DLD1 (cell line): Measurements from ENCODE around the gene EEFSEC.

Source experiments
- in situ Hi-C: cut with HindIII; loops from 2 replicates; pipeline ENCODE4 v1.10.0; 2017; ENCODE audit warnings: low sequenced_read_pairs

EEFSEC gene, protein sequence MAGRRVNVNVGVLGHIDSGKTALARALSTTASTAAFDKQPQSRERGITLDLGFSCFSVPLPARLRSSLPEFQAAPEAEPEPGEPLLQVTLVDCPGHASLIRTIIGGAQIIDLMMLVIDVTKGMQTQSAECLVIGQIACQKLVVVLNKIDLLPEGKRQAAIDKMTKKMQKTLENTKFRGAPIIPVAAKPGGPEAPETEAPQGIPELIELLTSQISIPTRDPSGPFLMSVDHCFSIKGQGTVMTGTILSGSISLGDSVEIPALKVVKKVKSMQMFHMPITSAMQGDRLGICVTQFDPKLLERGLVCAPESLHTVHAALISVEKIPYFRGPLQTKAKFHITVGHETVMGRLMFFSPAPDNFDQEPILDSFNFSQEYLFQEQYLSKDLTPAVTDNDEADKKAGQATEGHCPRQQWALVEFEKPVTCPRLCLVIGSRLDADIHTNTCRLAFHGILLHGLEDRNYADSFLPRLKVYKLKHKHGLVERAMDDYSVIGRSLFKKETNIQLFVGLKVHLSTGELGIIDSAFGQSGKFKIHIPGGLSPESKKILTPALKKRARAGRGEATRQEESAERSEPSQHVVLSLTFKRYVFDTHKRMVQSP

DNA sequence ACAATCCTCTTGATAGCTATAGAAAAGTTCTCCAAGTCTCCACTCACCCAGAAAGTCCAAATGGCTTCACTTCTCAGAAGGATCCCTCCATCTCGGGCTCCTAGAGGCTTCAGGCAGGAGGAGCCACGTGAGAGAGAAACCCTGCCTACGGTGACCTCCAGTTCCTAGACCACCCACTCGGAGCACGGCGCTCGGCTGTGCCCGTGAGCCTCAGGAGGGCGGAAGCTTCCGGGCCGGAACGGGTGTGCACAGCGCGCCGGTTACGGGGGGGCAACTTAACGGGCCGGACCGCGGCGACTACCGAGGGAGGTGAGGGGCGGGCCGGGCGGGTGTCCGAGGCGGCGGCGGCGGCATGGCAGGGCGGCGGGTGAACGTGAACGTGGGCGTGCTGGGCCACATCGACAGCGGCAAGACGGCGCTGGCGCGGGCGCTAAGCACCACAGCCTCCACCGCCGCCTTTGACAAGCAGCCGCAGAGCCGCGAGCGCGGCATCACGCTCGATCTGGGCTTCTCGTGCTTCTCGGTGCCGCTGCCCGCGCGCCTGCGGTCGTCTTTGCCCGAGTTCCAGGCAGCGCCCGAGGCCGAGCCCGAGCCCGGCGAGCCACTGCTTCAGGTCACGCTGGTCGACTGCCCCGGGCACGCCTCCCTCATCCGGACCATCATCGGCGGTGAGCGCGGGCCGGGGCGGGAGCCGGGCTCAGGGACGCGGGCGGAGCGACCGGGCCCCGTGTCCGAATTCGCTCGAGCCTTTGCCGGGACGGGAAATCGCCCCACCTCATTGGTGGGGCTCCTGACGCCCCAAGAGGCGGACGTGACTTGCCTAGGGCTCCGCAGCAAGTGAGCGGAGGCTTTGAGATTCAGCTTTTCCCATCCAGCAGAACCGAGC lies at the start of gene EEFSEC:
Gene EEFSEC, plus strand, starts transcription at position 326 of the 886 bp plus-strand sequence. Its CDS starts 27 bp downstream, at position 353.
- in situ Hi-C loops = no loop called here

DNA sequence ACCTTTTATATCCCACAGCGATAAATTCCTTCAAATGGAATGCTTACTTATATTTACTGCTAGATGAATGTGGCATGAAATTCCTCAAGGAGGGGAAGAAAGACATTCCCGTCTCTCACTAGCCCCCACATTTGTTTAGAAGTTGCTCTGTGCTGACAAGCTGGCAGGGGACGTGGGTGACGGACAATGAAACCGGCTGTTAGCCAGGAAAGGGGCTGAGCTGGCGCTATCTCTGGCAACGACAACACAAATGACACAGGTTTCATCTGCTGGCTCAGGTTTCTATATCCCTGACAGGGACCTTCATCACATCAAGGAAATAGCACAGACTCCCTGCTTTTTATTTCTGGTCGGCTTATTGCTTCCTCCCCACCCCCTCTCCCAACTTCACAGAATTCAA lies 45.4 kb upstream of the EEFSEC start:
- in situ Hi-C loops = no loop called here

- in situ Hi-C loops = no loop called here
Measured at GRCh38 chr3:128111147-128111546, 42.1 kb upstream of the EEFSEC start.

- in situ Hi-C loops = no loop called here
Measured at GRCh38 chr3:128112357-128112968, 40.8 kb upstream of the EEFSEC start.

GRCh38 chr3:128113817-128114794 lies 39.2 kb upstream of the EEFSEC start:
- in situ Hi-C loops = no loop called here

- in situ Hi-C loops = no loop called here
Measured at GRCh38 chr3:128122013-128122412, 31.3 kb upstream of the EEFSEC start.

- in situ Hi-C loops = no loop called here
Measured at GRCh38 chr3:128123156-128123537, 30.1 kb upstream of the EEFSEC start.

DNA sequence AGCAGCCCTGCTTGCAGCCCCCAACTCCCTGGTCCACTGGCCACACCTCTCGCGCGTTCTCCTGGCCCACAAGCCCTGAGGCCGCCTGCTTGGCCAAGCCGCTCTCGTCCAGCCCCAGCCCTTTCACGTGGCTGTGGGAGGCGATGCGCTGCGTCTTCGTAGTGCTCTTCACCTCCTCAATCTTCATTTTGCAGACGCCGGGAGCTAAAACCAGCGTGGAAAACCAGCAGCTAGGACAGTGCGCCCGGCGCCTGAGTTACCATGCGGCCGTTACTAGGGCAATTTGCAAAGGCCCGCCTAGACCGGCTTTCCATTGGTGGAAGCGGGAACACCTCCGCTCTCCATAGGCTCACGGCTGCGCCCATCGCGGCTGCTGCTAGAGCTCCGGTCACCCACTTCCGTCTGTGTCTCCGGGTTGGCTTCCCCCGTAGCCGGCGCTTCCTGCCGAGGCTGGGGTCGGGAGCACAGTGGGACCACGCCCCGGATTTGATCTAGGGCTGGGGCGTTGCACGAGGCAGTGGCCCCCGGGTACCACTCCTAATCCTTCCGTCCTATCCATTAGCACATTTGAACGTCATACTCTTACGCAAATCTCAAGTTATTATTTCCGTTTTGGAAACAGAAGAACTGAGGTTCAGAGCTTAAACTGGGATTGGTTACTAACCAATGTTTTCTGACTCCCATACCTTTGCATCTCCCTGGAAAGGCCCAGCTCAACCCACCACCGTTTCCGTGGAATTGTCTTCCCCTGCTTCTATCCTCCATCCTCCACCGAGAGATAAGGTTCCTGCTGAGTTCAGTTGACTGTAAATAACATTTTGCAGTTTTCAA lies 29.5 kb upstream of the EEFSEC start, which contains the start of gene RUVBL1:
Gene RUVBL1, minus strand, starts transcription at position 275 of the 831 bp plus-strand sequence. Its CDS starts 88 bp downstream, at position 187.
- in situ Hi-C loops = no loop called here

- in situ Hi-C loops = no loop called here
Measured at GRCh38 chr3:128127236-128127635, 26.0 kb upstream of the EEFSEC start.

DNA sequence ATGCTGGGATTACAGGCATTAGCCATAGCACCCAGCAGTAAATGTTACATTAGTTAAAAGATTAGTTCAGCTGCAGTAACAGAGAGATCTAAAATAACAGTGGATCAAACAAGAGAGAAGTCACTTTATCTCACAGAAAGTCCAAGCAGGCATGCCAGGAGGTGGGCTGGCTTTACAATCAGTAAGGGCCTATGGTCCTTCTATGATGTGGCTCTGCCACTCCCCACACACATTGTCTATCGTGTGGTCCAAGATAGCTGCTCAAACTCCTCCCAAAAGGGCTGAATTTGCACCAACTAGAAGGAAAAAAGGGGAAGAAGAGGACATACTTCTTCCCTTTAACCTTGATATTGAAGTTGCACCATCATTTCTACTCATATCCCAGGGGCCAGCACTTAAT lies 25.0 kb upstream of the EEFSEC start:
- in situ Hi-C loops = no loop called here

- in situ Hi-C loops = no loop called here
Measured at GRCh38 chr3:128131897-128132646, 21.2 kb upstream of the EEFSEC start.

GRCh38 chr3:128133273-128133883 lies 19.9 kb upstream of the EEFSEC start:
- in situ Hi-C loops = no loop called here

- in situ Hi-C loops = no loop called here
Measured at GRCh38 chr3:128143496-128143895, 9.8 kb upstream of the EEFSEC start.

DNA sequence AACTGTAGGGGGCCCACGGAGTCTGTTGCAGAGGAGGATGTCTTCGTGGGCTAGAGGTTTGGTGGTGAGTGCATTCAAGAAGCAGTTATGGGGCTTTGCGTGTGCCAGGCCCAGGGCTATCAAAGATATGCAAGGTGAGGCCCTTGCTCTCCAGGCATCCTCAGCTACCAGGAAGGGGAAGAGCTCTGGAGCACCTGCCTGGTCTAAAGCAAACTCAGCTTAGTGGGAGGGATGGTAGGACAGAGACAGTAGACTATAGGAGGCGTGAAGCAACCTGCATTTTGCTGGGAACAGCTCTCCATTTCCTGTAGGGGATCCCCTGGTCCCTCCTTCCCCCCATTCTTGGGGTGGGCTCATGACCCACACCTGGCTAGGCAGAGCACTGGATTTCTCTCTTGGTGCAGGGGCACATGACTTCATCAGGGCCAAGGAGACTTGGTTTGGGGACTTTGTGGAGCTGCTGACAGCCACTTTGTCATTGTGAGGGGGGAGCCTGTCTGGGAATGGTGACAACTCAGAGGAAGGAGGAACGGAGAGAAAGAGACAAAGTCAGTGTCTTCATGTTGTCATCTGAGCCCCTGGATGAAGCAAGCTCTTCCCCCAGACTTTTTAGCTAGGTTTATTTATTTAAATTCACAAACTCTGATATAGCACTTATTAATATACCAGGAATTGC lies 8.6 kb upstream of the EEFSEC start:
- in situ Hi-C loops = no loop called here

DNA sequence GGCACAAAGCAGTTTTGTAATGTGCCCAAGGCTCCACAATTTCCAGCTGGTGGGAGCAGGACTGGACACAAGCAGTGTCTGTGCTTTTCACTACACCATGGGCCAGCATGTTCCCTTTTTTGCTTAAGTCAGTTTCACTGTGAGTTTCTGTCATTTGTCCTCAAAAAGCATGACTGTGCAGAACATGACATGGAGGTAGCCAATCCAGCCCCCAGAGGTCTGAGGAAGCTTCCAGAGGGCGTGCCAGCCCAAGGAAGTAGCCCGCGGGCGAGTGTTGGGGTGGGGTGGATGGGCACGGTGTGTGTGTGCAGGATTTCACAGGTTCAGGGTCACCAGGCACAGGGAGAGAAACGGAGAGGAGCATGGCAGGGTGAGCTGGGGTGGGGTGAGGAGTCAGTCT lies 8.0 kb upstream of the EEFSEC start:
- in situ Hi-C loops = no loop called here

DNA sequence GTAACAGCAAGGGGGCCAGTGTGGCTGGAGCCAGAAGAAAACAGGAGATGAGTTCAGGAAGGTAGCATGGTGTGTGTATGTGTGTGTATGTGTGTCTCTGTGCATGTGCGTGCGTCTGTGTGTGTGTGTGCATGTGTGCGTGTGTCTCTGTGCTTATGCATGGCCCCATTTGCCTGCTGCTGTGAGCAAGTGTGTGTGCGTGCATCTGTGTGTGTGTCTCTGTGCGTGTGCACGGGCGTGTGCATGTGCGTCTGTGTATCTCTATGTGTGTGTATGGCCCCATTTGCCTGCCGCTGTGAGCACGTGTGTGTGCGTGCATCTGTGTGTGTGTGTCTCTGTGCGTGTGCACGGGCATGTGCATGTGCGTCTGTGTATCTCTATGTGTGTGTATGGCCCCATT lies 7.1 kb upstream of the EEFSEC start:
- in situ Hi-C loops = no loop called here

DNA sequence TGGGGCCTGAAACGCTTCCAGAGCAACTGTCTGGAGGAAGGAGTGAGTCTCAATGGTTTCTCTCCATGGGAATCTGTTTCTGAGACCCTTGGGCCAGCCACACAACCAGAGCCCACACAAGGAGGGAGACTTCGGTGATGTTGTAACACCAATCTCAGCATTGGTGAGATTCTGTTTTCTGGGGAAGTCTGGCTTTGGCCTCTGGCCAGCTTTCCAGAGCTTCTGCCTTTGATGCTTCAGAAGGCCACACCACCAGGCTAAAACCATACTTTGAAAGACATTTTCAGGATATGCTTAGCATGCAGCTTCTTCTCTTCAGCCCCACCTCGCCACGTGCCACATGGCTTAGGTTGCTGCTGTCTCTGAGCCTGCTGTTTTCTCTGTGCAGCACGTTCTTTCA lies 3.6 kb upstream of the EEFSEC start:
- in situ Hi-C loops = no loop called here
